CD4-positive, alpha-beta memory T cell (primary cell): ENCODE results near the gene OR2V2. TPM values are rescaled to one million over a fixed set of nuclear protein-coding genes. Genes with fewer than 3 reads are reported as not detected.

Experiments
- CTCF ChIA-PET: fragments of 350-600 bp; sonication (Branson Sonifier 250); formaldehyde crosslinking; loops from one replicate; lab custom pipeline; 2021; ENCODE audit warnings: inconsistent platforms; ENCODE audit not compliant: partially characterized antibody; lab: Charles Lee
- POLR2A ChIA-PET: fragments of 350-600 bp; sonication (Branson Sonifier 250); formaldehyde crosslinking; loops from one replicate; lab custom pipeline; 2021; ENCODE audit not compliant: partially characterized antibody; lab: Charles Lee
- DNase-seq, 5 donors: peaks; one replicate each; pipeline versions ENCODE4 v3.0.0 to v3.0.0-alpha.2; 2020 to 2022; ENCODE audit warnings: mixed read lengths in 1 of 5
- H3K27ac ChIP-seq: one replicate; pipeline ENCODE4 v1.7.0; 2013; ENCODE audit warnings: low read depth, low read length
- H3K27me3 ChIP-seq: 2 replicates; pipeline ENCODE4 v1.7.0; 2013; ENCODE audit warnings: mild to moderate bottlenecking, low read length, moderate library complexity; ENCODE audit not compliant: insufficient read depth
- H3K36me3 ChIP-seq: 2 replicates; pipeline ENCODE4 v1.7.0; 2013; ENCODE audit warnings: mild to moderate bottlenecking, low read length, moderate library complexity; ENCODE audit not compliant: insufficient read depth
- H3K4me1 ChIP-seq: 2 replicates; pipeline ENCODE4 v1.7.0; 2013; ENCODE audit warnings: mild to moderate bottlenecking, low read length, moderate library complexity; ENCODE audit not compliant: insufficient read depth
- H3K4me3 ChIP-seq, 2 donors: one replicate each; pipeline ENCODE4 v1.7.0; 2013; ENCODE audit warnings: low read length in 2 of 2, mild to moderate bottlenecking in 1 of 2
- H3K9me3 ChIP-seq, 2 donors: one replicate each; pipeline ENCODE4 v1.7.0; 2013; ENCODE audit warnings: low read length in 2 of 2, control low read depth in 1 of 2; ENCODE audit not compliant: control insufficient read depth in 1 of 2
- H3K27ac Mint-ChIP-seq, 7 donors: one replicate each; pipeline ENCODE4 v1.8.0; 2020 to 2021; ENCODE audit warnings: mixed read lengths in 7 of 7, mild to moderate bottlenecking in 6 of 7, inconsistent platforms in 3 of 7, moderate library complexity in 3 of 7
- H3K27me3 Mint-ChIP-seq, 2 donors: one replicate each; pipeline ENCODE4 v1.8.0; 2020 to 2021; ENCODE audit warnings: mixed read lengths in 2 of 2
- H3K36me3 Mint-ChIP-seq, 2 donors: one replicate each; pipeline ENCODE4 v1.8.0; 2020 to 2021; ENCODE audit warnings: mixed read lengths in 2 of 2, inconsistent platforms in 1 of 2, mild to moderate bottlenecking in 1 of 2
- H3K4me1 Mint-ChIP-seq, 4 donors: one replicate each; pipeline ENCODE4 v1.8.0; 2020 to 2021; ENCODE audit warnings: mixed read lengths in 4 of 4, mild to moderate bottlenecking in 1 of 4
- H3K4me3 Mint-ChIP-seq, 8 donors: one replicate each; pipeline ENCODE4 v1.8.0; 2020 to 2021; ENCODE audit warnings: mixed read lengths in 8 of 8, mild to moderate bottlenecking in 7 of 8, moderate library complexity in 6 of 8, inconsistent platforms in 3 of 8
- H3K9me3 Mint-ChIP-seq, 8 donors: one replicate each; pipeline ENCODE4 v1.8.0; 2020 to 2021; ENCODE audit warnings: mixed read lengths in 8 of 8, mild to moderate bottlenecking in 5 of 8, inconsistent platforms in 3 of 8, moderate library complexity in 1 of 8
- intact Hi-C: fragments of 100-400 bp; cut with micrococcal nuclease; formaldehyde crosslinking; loops from one replicate; pipeline ENCODE4 v1.15.1; 2023
- polyA plus RNA-seq, 2 donors: library from polyadenylated mRNA; unstranded; fragments of 300-500 nt; fragmentation: Illumina TruSeq; gene quantifications; one replicate each; pipeline ENCODE4 v1.2.3, GENCODE V29; 2021
- total RNA-seq, 2 experiments: library from RNA; stranded (reverse); gene quantifications; one replicate each; pipeline ENCODE4 v1.2.3, GENCODE V29; 2021

The OR2V2 gene
- total and polyA plus RNA-seq, 4 experiments from 2014 or later = not detected

DNA sequence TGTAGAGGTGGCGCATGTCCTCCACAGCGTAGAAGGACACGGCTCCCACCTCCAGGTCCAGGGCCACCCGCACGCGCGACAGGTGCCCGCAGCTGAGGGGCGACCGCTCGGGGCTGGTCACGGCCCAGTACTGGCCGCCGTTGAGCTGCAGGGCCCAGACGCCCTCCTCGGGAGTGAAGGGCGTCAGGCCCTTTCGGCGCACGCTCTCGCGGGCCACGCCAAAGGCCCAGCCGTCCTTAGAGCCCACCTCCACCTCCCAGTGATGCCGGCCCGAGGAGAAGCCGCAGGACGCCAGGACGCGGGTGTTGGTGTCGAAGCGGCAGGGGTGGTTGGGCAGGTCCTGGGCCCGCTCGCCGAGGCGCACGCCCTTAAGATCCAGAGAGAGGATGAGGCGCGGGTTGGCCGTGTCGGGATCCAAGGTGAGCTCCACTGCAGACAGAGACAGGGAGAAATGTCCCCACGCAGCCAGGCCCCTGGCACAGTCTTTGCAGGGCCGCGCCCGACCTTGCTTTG is 47.9 kb downstream of the OR2V2 start:
- Mint-ChIP-seq H3K27ac (no peak overlapping the region), H3K4me1 (peaks cover 10 to 32% (median 16%) of the 10 kb centered on the region in 4 donors), H3K36me3 (peaks cover 0 to 17% of the 10 kb centered on the region in 2 donors), H3K9me3 (peaks cover 0 to 13% (median 0%) of the 10 kb centered on the region in 8 donors), H3K27me3 (peaks cover 2 to 8% of the 10 kb centered on the region in 2 donors), H3K4me3 (no peak overlapping the region)
- H3K4me3 ChIP-seq = no peak overlapping the region
- no peak for DNase-seq
- intact Hi-C loops = no loop called here
- no peaks in the 10 kb centered on the region for H3K9me3 ChIP-seq
- ChIA-PET POLR2A (interaction anchor here (0.6 to 12.9 kb wide), 2 partner anchors 10 to 1576 kb away, joined by 3 to 412 read pairs; partner anchors contain the start of gene TRIM7), CTCF (no interaction called here)
- H3K27me3 ChIP-seq = no peaks in the 10 kb centered on the region
- peaks cover 16% of the 10 kb centered on the region for H3K4me1 ChIP-seq
- no peak overlapping the region for H3K27ac ChIP-seq
- no peaks in the 10 kb centered on the region for H3K36me3 ChIP-seq

DNA sequence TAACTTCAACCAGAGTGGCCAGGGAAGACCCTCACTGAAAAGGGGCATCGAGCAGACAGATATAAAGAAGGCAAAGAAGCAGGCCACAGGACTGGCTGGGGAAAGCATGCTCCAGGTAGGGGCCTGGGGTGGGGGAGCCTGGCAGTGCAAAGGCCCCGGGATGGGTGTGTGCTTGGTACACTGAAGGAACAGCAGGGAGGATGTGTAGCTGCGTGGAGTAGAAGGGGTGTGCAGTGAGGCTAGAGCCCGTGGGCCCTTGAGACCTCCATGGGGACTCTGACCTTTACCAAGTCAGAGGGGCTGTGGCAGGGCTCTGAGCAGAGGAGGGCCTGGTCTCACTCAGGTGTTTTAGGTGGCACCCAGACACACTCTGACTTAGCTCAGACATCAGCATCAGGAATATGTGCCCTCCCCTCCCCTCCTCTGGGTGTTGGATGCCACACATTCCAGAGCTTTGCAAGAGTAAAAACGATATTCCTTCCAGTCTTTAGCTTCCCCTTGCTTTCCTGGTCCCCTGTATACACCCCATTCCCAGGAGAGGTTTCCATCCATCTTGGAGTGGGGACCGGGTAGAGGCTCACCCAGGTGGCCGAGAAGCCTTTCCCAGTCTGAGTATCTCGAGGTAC is 50.1 kb downstream of the OR2V2 start:
- Histone ChIP-seq H3K4me3 (no peak overlapping the region), H3K27ac (no peak overlapping the region), H3K36me3 (no peaks in the 10 kb centered on the region), H3K27me3 (no peaks in the 10 kb centered on the region), H3K4me1 (peaks cover 12% of the 10 kb centered on the region), H3K9me3 (no peaks in the 10 kb centered on the region)
- ChIA-PET POLR2A (interaction anchor here (1.3 to 12.9 kb wide), 4 partner anchors 8 to 25 kb away, joined by 5 to 412 read pairs (median 9); partner anchors contain the start of genes TRIM41 and TRIM7), CTCF (interaction anchor here (0.8 to 1.0 kb wide), 3 partner anchors 9 to 22 kb away, joined by 3 to 6 read pairs (median 3); no protein-coding TSS in a partner anchor)
- peaks cover 0 to 2% (median 0%) of the 10 kb centered on the region in 8 donors for H3K9me3 Mint-ChIP-seq
- H3K4me1 Mint-ChIP-seq = peaks cover 4 to 14% (median 10%) of the 10 kb centered on the region in 4 donors
- no peak for DNase-seq
- intact Hi-C loops = no loop called here
- peak overlapping the region in 1 of 7 donors; percentile 6 for H3K27ac Mint-ChIP-seq
- peaks cover 0 to 2% of the 10 kb centered on the region in 2 donors for H3K36me3 Mint-ChIP-seq
- no peak overlapping the region for H3K4me3 Mint-ChIP-seq
- no peaks in the 10 kb centered on the region for H3K27me3 Mint-ChIP-seq

DNA sequence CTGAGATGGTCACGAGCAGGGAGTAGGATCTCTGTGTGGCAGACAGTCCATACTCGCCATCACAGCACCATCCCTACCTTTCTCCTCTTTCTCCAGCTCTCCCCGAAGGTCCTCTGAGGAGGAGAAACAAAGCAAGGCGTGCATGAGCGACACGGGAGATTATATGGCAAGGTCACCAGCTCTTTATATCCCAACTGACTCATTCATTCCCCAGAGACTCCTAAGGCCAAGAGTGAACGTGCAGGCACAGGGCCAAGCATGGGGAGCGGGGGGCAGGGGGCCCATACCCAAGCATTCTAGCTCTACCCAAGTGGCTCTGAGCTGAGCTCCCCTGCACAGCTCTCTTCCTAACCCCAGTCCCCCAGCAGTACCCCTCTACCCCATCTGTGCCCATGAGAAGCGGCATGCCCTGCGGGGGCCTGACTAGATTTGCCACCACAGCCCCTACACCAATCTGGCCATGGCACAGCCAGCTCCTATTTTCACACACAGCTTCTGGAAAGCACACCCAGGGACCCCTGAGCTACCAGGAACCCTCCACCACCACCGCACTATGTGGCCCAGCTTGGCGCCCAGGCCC is 50.8 kb downstream of the OR2V2 start:
- no peak overlapping the region for H3K4me3 Mint-ChIP-seq
- no peaks in the 10 kb centered on the region for H3K36me3 Mint-ChIP-seq
- Histone ChIP-seq H3K36me3 (no peaks in the 10 kb centered on the region), H3K4me3 (no peak overlapping the region), H3K9me3 (no peaks in the 10 kb centered on the region), H3K27me3 (no peaks in the 10 kb centered on the region), H3K27ac (no peak overlapping the region), H3K4me1 (peaks cover 4% of the 10 kb centered on the region)
- intact Hi-C loops = no loop called here
- ChIA-PET POLR2A (interaction anchor here (1.3 to 12.9 kb wide), 5 partner anchors 7 to 25 kb away, joined by 5 to 412 read pairs (median 10); partner anchors contain the start of genes TRIM41 and TRIM7), CTCF (interaction anchor here (0.8 to 1.1 kb wide), 4 partner anchors 8 to 21 kb away, joined by 3 to 6 read pairs (median 3); no protein-coding TSS in a partner anchor)
- peaks cover 0 to 2% (median 0%) of the 10 kb centered on the region in 8 donors for H3K9me3 Mint-ChIP-seq
- DNase-seq = no peak
- H3K27me3 Mint-ChIP-seq = no peaks in the 10 kb centered on the region
- peaks cover 0 to 7% (median 4%) of the 10 kb centered on the region in 4 donors for H3K4me1 Mint-ChIP-seq
- peak overlapping the region in 1 of 7 donors; percentile 59 for H3K27ac Mint-ChIP-seq

DNA sequence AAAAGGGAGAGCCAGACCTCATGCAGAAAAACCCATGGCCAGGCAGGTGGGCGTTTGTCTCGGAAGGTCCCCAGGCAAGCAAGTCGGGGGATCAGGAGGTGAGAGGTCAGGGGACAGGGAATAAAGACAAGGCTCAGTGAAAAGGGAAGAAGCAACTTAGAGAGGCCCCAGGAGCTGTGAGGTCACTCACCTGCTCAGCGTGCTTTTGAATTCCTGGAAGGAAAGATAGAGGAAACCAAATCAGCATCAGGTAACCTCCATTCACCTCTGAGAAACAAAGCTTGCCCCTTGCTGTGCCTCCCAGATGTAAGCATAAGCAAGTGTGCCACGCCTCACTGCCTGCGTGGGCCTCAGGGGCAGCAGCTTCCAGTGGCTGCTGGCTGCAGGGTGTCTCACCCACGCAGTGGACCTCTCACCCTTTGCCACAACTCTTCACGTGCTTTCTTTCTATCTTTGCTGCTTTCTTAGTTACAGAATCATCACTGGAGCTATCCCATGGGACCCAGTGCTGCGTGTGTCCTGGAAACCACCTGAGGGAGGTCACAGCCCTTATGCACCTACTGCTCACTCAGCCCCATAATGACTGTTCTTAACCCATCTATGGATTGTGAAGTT is 51.6 kb downstream of the OR2V2 start:
- intact Hi-C loops = no loop called here
- Mint-ChIP-seq H3K4me3 (no peak overlapping the region), H3K9me3 (peaks cover 0 to 2% (median 0%) of the 10 kb centered on the region in 8 donors), H3K27me3 (no peaks in the 10 kb centered on the region), H3K27ac (no peak overlapping the region), H3K36me3 (peaks cover 0 to under 1% of the 10 kb centered on the region in 2 donors), H3K4me1 (peaks cover 0 to 4% (median under 1%) of the 10 kb centered on the region in 4 donors)
- Histone ChIP-seq H3K27ac (no peak overlapping the region), H3K27me3 (no peaks in the 10 kb centered on the region), H3K36me3 (no peaks in the 10 kb centered on the region), H3K9me3 (no peaks in the 10 kb centered on the region), H3K4me1 (peaks cover 3% of the 10 kb centered on the region), H3K4me3 (no peak overlapping the region)
- ChIA-PET POLR2A (interaction anchor here (2.3 to 12.9 kb wide), 3 partner anchors 6 to 24 kb away, joined by 8 to 412 read pairs (median 21); partner anchors contain the start of genes TRIM41 and TRIM7), CTCF (interaction anchor here (1.1 kb wide), 1 partner anchor 9 kb away, joined by 3 read pairs; no protein-coding TSS in a partner anchor)
- DNase-seq = no peak

DNA sequence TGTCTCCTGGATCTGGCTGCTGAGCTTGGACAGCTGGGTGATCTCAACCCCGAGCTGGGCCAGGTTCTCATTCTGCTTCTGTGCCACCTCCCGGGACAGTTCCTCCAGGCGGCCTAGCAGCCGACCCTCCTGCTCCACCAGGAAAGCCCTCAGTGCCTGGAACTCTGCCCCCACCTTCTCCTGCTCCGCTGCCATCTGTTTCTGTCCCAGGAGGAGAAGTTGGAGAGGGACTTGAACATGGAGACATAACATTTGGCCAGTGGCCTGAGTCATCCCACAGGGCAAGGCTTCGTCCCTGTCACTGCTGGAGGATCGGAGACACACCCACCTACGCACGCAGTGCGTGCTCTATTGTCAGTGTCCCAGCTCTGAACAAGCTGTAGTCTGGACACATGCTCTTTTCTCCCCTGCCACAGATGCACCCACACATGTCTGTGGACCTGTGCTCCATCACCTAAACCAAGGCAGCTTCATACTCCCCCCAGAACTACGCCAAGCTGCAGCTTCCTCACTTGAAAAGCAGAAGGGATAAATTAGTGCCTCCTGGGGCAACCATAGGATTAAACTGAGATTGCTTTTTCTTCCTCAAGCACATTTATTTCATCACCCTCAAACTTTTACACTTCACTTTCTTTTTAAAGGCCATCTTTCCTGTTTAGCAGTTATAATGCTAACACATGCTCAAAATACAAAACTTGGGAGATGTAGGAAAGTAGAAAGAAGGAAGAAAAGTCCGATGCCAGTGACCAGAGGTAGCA is 52.7 kb downstream of the OR2V2 start:
- peak overlapping the region in 1 of 7 donors; percentile 48 for H3K27ac Mint-ChIP-seq
- no peak overlapping the region for H3K4me3 Mint-ChIP-seq
- H3K4me1 Mint-ChIP-seq = peaks cover 0 to 6% (median 3%) of the 10 kb centered on the region in 4 donors
- no peaks in the 10 kb centered on the region for H3K27me3 Mint-ChIP-seq
- Histone ChIP-seq H3K4me3 (no peak overlapping the region), H3K27me3 (no peaks in the 10 kb centered on the region), H3K9me3 (no peaks in the 10 kb centered on the region), H3K4me1 (peaks cover 9% of the 10 kb centered on the region), H3K36me3 (no peaks in the 10 kb centered on the region), H3K27ac (no peak overlapping the region)
- intact Hi-C loops = no loop called here
- peaks cover 0 to 2% of the 10 kb centered on the region in 2 donors for H3K36me3 Mint-ChIP-seq
- DNase-seq = no peak
- ChIA-PET CTCF (no interaction called here), POLR2A (interaction anchor here (2.3 kb wide), 1 partner anchor 10 kb away, joined by 21 read pairs; no protein-coding TSS in a partner anchor)
- H3K9me3 Mint-ChIP-seq = peaks cover 0 to 2% (median 0%) of the 10 kb centered on the region in 8 donors

DNA sequence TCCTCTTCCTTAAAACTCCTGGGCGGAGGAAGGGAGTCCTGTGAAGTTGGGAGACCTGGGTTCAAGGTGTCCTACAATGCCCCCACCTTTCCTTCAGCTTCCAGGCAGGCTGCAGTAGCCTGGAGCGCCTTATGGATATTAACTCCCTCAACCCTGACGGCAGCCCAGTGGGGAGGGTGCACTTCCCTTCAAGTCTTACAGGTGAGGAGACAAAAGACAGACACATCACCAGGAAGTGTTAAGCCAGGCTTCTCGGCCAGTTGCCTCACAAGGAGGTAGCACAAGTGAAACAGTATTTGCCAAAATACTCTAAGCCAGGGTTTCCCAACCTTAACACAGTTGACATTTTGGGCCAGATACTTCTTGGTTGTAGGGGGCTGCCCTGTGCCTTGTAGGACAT is 53.4 kb downstream of the OR2V2 start:
- Mint-ChIP-seq H3K27ac (peak overlapping the region in 1 of 7 donors; percentile 55), H3K4me3 (no peak overlapping the region), H3K4me1 (peaks cover 4 to 11% (median 8%) of the 10 kb centered on the region in 4 donors), H3K27me3 (peaks cover 0 to 2% of the 10 kb centered on the region in 2 donors), H3K36me3 (peaks cover 0 to 4% of the 10 kb centered on the region in 2 donors), H3K9me3 (peaks cover 0 to 2% (median 0%) of the 10 kb centered on the region in 8 donors)
- no peak overlapping the region for H3K4me3 ChIP-seq
- ChIA-PET POLR2A (interaction anchor here (2.3 to 8.9 kb wide), 2 partner anchors 8 to 11 kb away, joined by 21 to 412 read pairs; no protein-coding TSS in a partner anchor), CTCF (interaction anchor here (7.8 kb wide), 1 partner anchor 10 kb away, joined by 100 read pairs; no protein-coding TSS in a partner anchor)
- H3K36me3 ChIP-seq = no peaks in the 10 kb centered on the region
- intact Hi-C loops = no loop called here
- H3K27ac ChIP-seq = no peak overlapping the region
- peaks cover 15% of the 10 kb centered on the region for H3K4me1 ChIP-seq
- no peaks in the 10 kb centered on the region for H3K27me3 ChIP-seq
- DNase-seq = no peak
- H3K9me3 ChIP-seq = no peaks in the 10 kb centered on the region
